ENCODE data around the gene PAK1IP1.
"Not testable (repeated sequence)": the region's sequence is repeated elsewhere in the genome, so short reads cannot be mapped to it uniquely, and the experiment has no call there.

Gene PAK1IP1

GRCh38 chr6:10720960-10721849, 26.4 kb downstream of the PAK1IP1 start:
- not testable (repeated sequence) for H3K9me3 Mint-ChIP-seq; H3K36me3 Mint-ChIP-seq; H3K27me3 Mint-ChIP-seq; DNase-seq (ENCODE audit: low spot score in 2 of 2); ATAC-seq (ENCODE audit: low read depth)
- H3K4me1 Mint-ChIP-seq: peaks cover 19% of the 10 kb centered on the region
- H3K4me3 Mint-ChIP-seq: peak overlapping the region; percentile 95
- peak overlapping the region; percentile 60 for H3K27ac Mint-ChIP-seq

GRCh38 chr6:10721850-10722569, 27.2 kb downstream of the PAK1IP1 start:
- Mint-ChIP-seq H3K9me3 (peaks cover 2% of the 10 kb centered on the region), H3K4me3 (peak overlapping the region; percentile 95), H3K27me3 (no peaks in the 10 kb centered on the region), H3K36me3 (peaks cover 8% of the 10 kb centered on the region), H3K4me1 (peaks cover 20% of the 10 kb centered on the region), H3K27ac (peak overlapping the region; percentile 60)
- DNase-seq (ENCODE audit: low spot score in 2 of 2) (no peak), ATAC-seq (ENCODE audit: low read depth) (no peak)

- Mint-ChIP-seq H3K9me3 (peaks cover 2% of the 10 kb centered on the region), H3K27me3 (no peaks in the 10 kb centered on the region), H3K36me3 (peaks cover 10% of the 10 kb centered on the region), H3K4me3 (peak overlapping the region; percentile 95), H3K4me1 (peaks cover 23% of the 10 kb centered on the region), H3K27ac (peak overlapping the region; percentile 80)
- no peak for ATAC-seq (ENCODE audit: low read depth)
- DNase-seq (ENCODE audit: low spot score in 2 of 2): no peak
These were observed 27.7 kb downstream of the PAK1IP1 start for GRCh38 chr6:10722570-10722819.

- Mint-ChIP-seq H3K27ac (peak within 1 kb of the TSS; percentile 80), H3K27me3 (no peaks in the 10 kb centered on the region), H3K36me3 (peaks cover 13% of the 10 kb centered on the region), H3K4me1 (peaks cover 26% of the 10 kb centered on the region), H3K9me3 (peaks cover 2% of the 10 kb centered on the region), H3K4me3 (peak within 1 kb of the TSS; percentile 95)
- ATAC-seq (ENCODE audit: low read depth) (peak; percentile 83), DNase-seq (ENCODE audit: low spot score in 2 of 2) (peak; percentile 39 to 50)
These were observed 28.2 kb downstream of the PAK1IP1 start, which contains the start of gene TMEM14C for GRCh38 chr6:10722820-10723566. TSS of gene TMEM14C (plus strand) at chr6:10723070. CDS start at chr6:10724614, 1,544 bp downstream.

GRCh38 chr6:10723567-10723881, 28.8 kb downstream of the PAK1IP1 start:
- DNase-seq (ENCODE audit: low spot score in 2 of 2) (no peak), ATAC-seq (ENCODE audit: low read depth) (no peak)
- H3K4me1 Mint-ChIP-seq: peaks cover 30% of the 10 kb centered on the region
- peak overlapping the region; percentile 80 for H3K27ac Mint-ChIP-seq
- peaks cover 16% of the 10 kb centered on the region for H3K36me3 Mint-ChIP-seq
- H3K9me3 Mint-ChIP-seq: peaks cover under 1% of the 10 kb centered on the region
- H3K27me3 Mint-ChIP-seq: no peaks in the 10 kb centered on the region
- peak overlapping the region; percentile 95 for H3K4me3 Mint-ChIP-seq

GRCh38 chr6:10725044-10725443, 30.3 kb downstream of the PAK1IP1 start:
- peaks cover 15% of the 10 kb centered on the region for H3K36me3 Mint-ChIP-seq
- DNase-seq (ENCODE audit: low spot score in 2 of 2) (no peak), ATAC-seq (ENCODE audit: low read depth) (no peak)
- no peaks in the 10 kb centered on the region for H3K9me3 Mint-ChIP-seq
- H3K4me3 Mint-ChIP-seq: no peak overlapping the region
- no peaks in the 10 kb centered on the region for H3K27me3 Mint-ChIP-seq
- H3K27ac Mint-ChIP-seq: peak overlapping the region; percentile 58
- peaks cover 30% of the 10 kb centered on the region for H3K4me1 Mint-ChIP-seq

- no peaks in the 10 kb centered on the region for H3K27me3 Mint-ChIP-seq
These were observed 30.9 kb downstream of the PAK1IP1 start for GRCh38 chr6:10725716-10726115.

GRCh38 chr6:10730254-10730653, 35.5 kb downstream of the PAK1IP1 start:
- Mint-ChIP-seq H3K36me3 (peaks cover 25% of the 10 kb centered on the region), H3K4me3 (no peak overlapping the region), H3K9me3 (no peaks in the 10 kb centered on the region), H3K27me3 (no peaks in the 10 kb centered on the region), H3K27ac (no peak overlapping the region), H3K4me1 (peaks cover 16% of the 10 kb centered on the region)
- no peak for DNase-seq (ENCODE audit: low spot score in 2 of 2)
- no peak for ATAC-seq (ENCODE audit: low read depth)

More at GRCh38 chr6:10725716-10726115, 30.9 kb downstream of the PAK1IP1 start:
- no peak for DNase-seq (ENCODE audit: low spot score in 2 of 2)
- Mint-ChIP-seq H3K36me3 (peaks cover 19% of the 10 kb centered on the region), H3K4me1 (peaks cover 30% of the 10 kb centered on the region), H3K4me3 (peak overlapping the region; percentile 41), H3K9me3 (no peaks in the 10 kb centered on the region), H3K27ac (peak overlapping the region; percentile 58)
- ATAC-seq (ENCODE audit: low read depth): no peak

- no peaks in the 10 kb centered on the region for H3K27me3 Mint-ChIP-seq
- ATAC-seq (ENCODE audit: low read depth) (no peak), DNase-seq (ENCODE audit: low spot score in 2 of 2) (no peak)
- no peaks in the 10 kb centered on the region for H3K9me3 Mint-ChIP-seq
- peaks cover 12% of the 10 kb centered on the region for H3K36me3 Mint-ChIP-seq
- no peak overlapping the region for H3K4me3 Mint-ChIP-seq
- no peak overlapping the region for H3K27ac Mint-ChIP-seq
- peaks cover 1% of the 10 kb centered on the region for H3K4me1 Mint-ChIP-seq
These were observed 38.5 kb downstream of the PAK1IP1 start for GRCh38 chr6:10733151-10733715.

GRCh38 chr6:10733863-10734262, 39.1 kb downstream of the PAK1IP1 start:
- peaks cover 11% of the 10 kb centered on the region for H3K36me3 Mint-ChIP-seq
- ATAC-seq (ENCODE audit: low read depth): no peak
- H3K9me3 Mint-ChIP-seq: no peaks in the 10 kb centered on the region
- no peak for DNase-seq (ENCODE audit: low spot score in 2 of 2)
- H3K4me1 Mint-ChIP-seq: no peaks in the 10 kb centered on the region
- H3K27me3 Mint-ChIP-seq: no peaks in the 10 kb centered on the region
- no peak overlapping the region for H3K27ac Mint-ChIP-seq
- no peak overlapping the region for H3K4me3 Mint-ChIP-seq

GRCh38 chr6:10736731-10737130, 42.0 kb downstream of the PAK1IP1 start:
- H3K36me3 Mint-ChIP-seq: peaks cover 5% of the 10 kb centered on the region

GRCh38 chr6:10740061-10740460, 45.3 kb downstream of the PAK1IP1 start:
- ATAC-seq (ENCODE audit: low read depth) (no peak), DNase-seq (ENCODE audit: low spot score in 2 of 2) (no peak)
- peaks cover 2% of the 10 kb centered on the region for H3K4me1 Mint-ChIP-seq
- no peaks in the 10 kb centered on the region for H3K36me3 Mint-ChIP-seq
- no peaks in the 10 kb centered on the region for H3K9me3 Mint-ChIP-seq
- H3K27me3 Mint-ChIP-seq: no peaks in the 10 kb centered on the region
- no peak overlapping the region for H3K27ac Mint-ChIP-seq
- H3K4me3 Mint-ChIP-seq: no peak overlapping the region

More at GRCh38 chr6:10736731-10737130, 42.0 kb downstream of the PAK1IP1 start:
- Mint-ChIP-seq H3K4me1 (no peaks in the 10 kb centered on the region), H3K27me3 (no peaks in the 10 kb centered on the region), H3K4me3 (no peak overlapping the region), H3K27ac (no peak overlapping the region), H3K9me3 (no peaks in the 10 kb centered on the region)
- DNase-seq (ENCODE audit: low spot score in 2 of 2): no peak
- no peak for ATAC-seq (ENCODE audit: low read depth)

- H3K4me3 Mint-ChIP-seq; H3K4me1 Mint-ChIP-seq; ATAC-seq (ENCODE audit: low read depth); H3K36me3 Mint-ChIP-seq; H3K9me3 Mint-ChIP-seq; DNase-seq (ENCODE audit: low spot score in 2 of 2); H3K27ac Mint-ChIP-seq; H3K27me3 Mint-ChIP-seq: not testable (repeated sequence)
These were observed 46.9 kb downstream of the PAK1IP1 start for GRCh38 chr6:10741643-10742042.

- ATAC-seq (ENCODE audit: low read depth) (no peak), DNase-seq (ENCODE audit: low spot score in 2 of 2) (no peak)
- Mint-ChIP-seq H3K27ac (no peak overlapping the region), H3K4me3 (no peak overlapping the region), H3K36me3 (no peaks in the 10 kb centered on the region), H3K9me3 (no peaks in the 10 kb centered on the region), H3K4me1 (peaks cover 10% of the 10 kb centered on the region), H3K27me3 (no peaks in the 10 kb centered on the region)
These were observed 47.5 kb downstream of the PAK1IP1 start for GRCh38 chr6:10742251-10742650.

Data from memory B cell (primary cell).